Osteoblast (primary cell): ENCODE data around the gene BICDL2. TPM values are rescaled to one million over a fixed set of nuclear protein-coding genes. Genes with fewer than 3 reads are reported as not detected.

Source experiments
- DNase-seq: peaks from one replicate; pipeline ENCODE4 v3.0.0; 2011; ENCODE audit warnings: low spot score, mixed read lengths; ENCODE audit not compliant: insufficient read length; ENCODE audit errors: missing footprints
- H2AFZ ChIP-seq: 2 replicates; pipeline ENCODE4 v1.6.0; 2011; ENCODE audit warnings: mild to moderate bottlenecking, low read length
- H3K27ac ChIP-seq: 2 replicates; pipeline ENCODE4 v1.5.1; 2011; ENCODE audit warnings: mild to moderate bottlenecking, low read depth, low read length, moderate library complexity
- H3K27me3 ChIP-seq: 2 replicates; pipeline ENCODE4 v1.6.0; 2012; ENCODE audit warnings: mild to moderate bottlenecking, control low read depth, inconsistent platforms, low read length, moderate library complexity; ENCODE audit not compliant: insufficient read depth
- H3K36me3 ChIP-seq: 2 replicates; pipeline ENCODE4 v1.5.1; 2011; ENCODE audit warnings: mild to moderate bottlenecking, low read length, control low read depth, moderate library complexity; ENCODE audit not compliant: insufficient read depth
- H3K4me1 ChIP-seq: 2 replicates; pipeline ENCODE4 v1.5.1; 2011; ENCODE audit warnings: mild to moderate bottlenecking, low read length, control low read depth, moderate library complexity; ENCODE audit not compliant: insufficient read depth
- H3K4me2 ChIP-seq: 2 replicates; pipeline ENCODE4 v1.6.0; 2011; ENCODE audit warnings: mild to moderate bottlenecking, low read length; ENCODE audit not compliant: insufficient read depth
- H3K4me3 ChIP-seq: fragments of 200-600 bp; sonication (generic); 3 replicates; pipeline ENCODE4 v1.5.1; 2012; ENCODE audit warnings: mild to moderate bottlenecking, low read length, inconsistent platforms; ENCODE audit not compliant: insufficient read depth
- H3K79me2 ChIP-seq: 2 replicates; pipeline ENCODE4 v1.6.0; 2012; ENCODE audit warnings: mild to moderate bottlenecking, low read length, control low read depth, inconsistent platforms; ENCODE audit not compliant: insufficient read depth
- H3K9me3 ChIP-seq: 2 replicates; pipeline ENCODE4 v1.5.1; 2011; ENCODE audit warnings: low read depth, low read length, control low read depth
- H4K20me1 ChIP-seq: 2 replicates; pipeline ENCODE4 v1.6.0; 2012; ENCODE audit warnings: mild to moderate bottlenecking, low read length, control low read depth; ENCODE audit not compliant: insufficient read depth
- total RNA-seq: library from RNA; depleted of rRNA; stranded (reverse); fragments of >200 nt; gene quantifications from 2 replicates; pipeline ENCODE4 v1.2.3, GENCODE V29; 2012
- TF ChIP-seq, protein P1 (sequence below): IDR thresholded peaks from 2 replicates; pipeline ENCODE4 v1.5.1; 2011; ENCODE audit warnings: mild to moderate bottlenecking, low read depth, low read length, moderate library complexity; ENCODE audit errors: extremely low read depth

Gene BICDL2
- total RNA-seq, 1 donor: not detected

- Histone ChIP-seq H3K27ac (peak overlapping the region; percentile 98), H3K4me3 (peak overlapping the region; percentile 94), H3K9me3 (no peaks in the 10 kb centered on the region), H3K36me3 (peaks cover 24% of the 10 kb centered on the region), H4K20me1 (peaks cover 33% of the 10 kb centered on the region), H3K4me1 (peaks cover 20% of the 10 kb centered on the region), H2AFZ (no peak overlapping the region), H3K27me3 (peaks cover 5% of the 10 kb centered on the region), H3K4me2 (peak overlapping the region; percentile 96), H3K79me2 (no peaks in the 10 kb centered on the region)
- DNase-seq: peak; percentile 92
- TF ChIP-seq, protein P1, sequence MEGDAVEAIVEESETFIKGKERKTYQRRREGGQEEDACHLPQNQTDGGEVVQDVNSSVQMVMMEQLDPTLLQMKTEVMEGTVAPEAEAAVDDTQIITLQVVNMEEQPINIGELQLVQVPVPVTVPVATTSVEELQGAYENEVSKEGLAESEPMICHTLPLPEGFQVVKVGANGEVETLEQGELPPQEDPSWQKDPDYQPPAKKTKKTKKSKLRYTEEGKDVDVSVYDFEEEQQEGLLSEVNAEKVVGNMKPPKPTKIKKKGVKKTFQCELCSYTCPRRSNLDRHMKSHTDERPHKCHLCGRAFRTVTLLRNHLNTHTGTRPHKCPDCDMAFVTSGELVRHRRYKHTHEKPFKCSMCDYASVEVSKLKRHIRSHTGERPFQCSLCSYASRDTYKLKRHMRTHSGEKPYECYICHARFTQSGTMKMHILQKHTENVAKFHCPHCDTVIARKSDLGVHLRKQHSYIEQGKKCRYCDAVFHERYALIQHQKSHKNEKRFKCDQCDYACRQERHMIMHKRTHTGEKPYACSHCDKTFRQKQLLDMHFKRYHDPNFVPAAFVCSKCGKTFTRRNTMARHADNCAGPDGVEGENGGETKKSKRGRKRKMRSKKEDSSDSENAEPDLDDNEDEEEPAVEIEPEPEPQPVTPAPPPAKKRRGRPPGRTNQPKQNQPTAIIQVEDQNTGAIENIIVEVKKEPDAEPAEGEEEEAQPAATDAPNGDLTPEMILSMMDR: no peak
Measured at GRCh38 chr16:3022684-3023414, 13.9 kb downstream of the BICDL2 start.

GRCh38 chr16:3022208-3022683 is 14.5 kb downstream of the BICDL2 start:
- Histone ChIP-seq H3K79me2 (no peaks in the 10 kb centered on the region), H3K4me1 (peaks cover 20% of the 10 kb centered on the region), H2AFZ (no peak overlapping the region), H4K20me1 (peaks cover 32% of the 10 kb centered on the region), H3K36me3 (peaks cover 24% of the 10 kb centered on the region), H3K27ac (peak overlapping the region; percentile 98), H3K4me3 (peak overlapping the region; percentile 94), H3K4me2 (peak overlapping the region; percentile 96), H3K27me3 (peaks cover 5% of the 10 kb centered on the region), H3K9me3 (no peaks in the 10 kb centered on the region)
- TF ChIP-seq, protein P1: no peak
- DNase-seq: peak; percentile 98

- H2AFZ ChIP-seq: no peak overlapping the region
- H3K9me3 ChIP-seq: no peaks in the 10 kb centered on the region
- no peaks in the 10 kb centered on the region for H3K79me2 ChIP-seq
- H3K4me1 ChIP-seq: peaks cover 20% of the 10 kb centered on the region
- peak overlapping the region; percentile 98 for H3K27ac ChIP-seq
- peak overlapping the region; percentile 96 for H3K4me2 ChIP-seq
- peaks cover 32% of the 10 kb centered on the region for H4K20me1 ChIP-seq
- peaks cover 23% of the 10 kb centered on the region for H3K36me3 ChIP-seq
- TF ChIP-seq, protein P1: peak; percentile 28
- peaks cover 5% of the 10 kb centered on the region for H3K27me3 ChIP-seq
- peak; percentile 98 for DNase-seq
- peak overlapping the region; percentile 94 for H3K4me3 ChIP-seq
Measured at GRCh38 chr16:3021449-3022207, 15.1 kb downstream of the BICDL2 start.
